Cardiac fibroblast (primary cell): ENCODE data around the gene MOV10L1.

ENCODE experiments used
- DNase-seq, 2 donors: peaks; one replicate each; pipeline versions ENCODE4 v3.0.0 to v3.0.0-alpha.2; 2010; ENCODE audit warnings: low read depth in 2 of 2
- H3K4me3 ChIP-seq, 2 donors: replicated peaks in 1 of 2; 1 replicate in 1 of 2; 2 replicates in 1 of 2; pipeline ENCODE4 v1.5.1; 2011; ENCODE audit warnings: low read depth in 2 of 2, low read length in 2 of 2, mild to moderate bottlenecking in 2 of 2, moderate library complexity in 1 of 2
- CTCF ChIP-seq: IDR thresholded peaks from one replicate; pipeline ENCODE4 v1.5.1; 2011; ENCODE audit warnings: low read depth, mild to moderate bottlenecking, low read length, inconsistent platforms

MOV10L1 gene

GRCh38 chr22:50141462-50141861 is 51.7 kb downstream of the MOV10L1 start:
- no peak for TF ChIP-seq CTCF
- H3K4me3 ChIP-seq, result no peak overlapping the region
- no peak for DNase-seq

- H3K4me3 ChIP-seq, result no peak overlapping the region
- no peak for TF ChIP-seq CTCF
- no peak for DNase-seq
Observed at GRCh38 chr22:50141891-50142363, 52.1 kb downstream of the MOV10L1 start.

GRCh38 chr22:50143096-50143495 is 53.3 kb downstream of the MOV10L1 start:
- no peak for DNase-seq
- no peak for TF ChIP-seq CTCF
- H3K4me3 ChIP-seq, result no peak overlapping the region

GRCh38 chr22:50144005-50144614 is 54.3 kb downstream of the MOV10L1 start:
- H3K4me3 ChIP-seq, result no peak overlapping the region
- no peak for DNase-seq
- TF ChIP-seq CTCF, result no peak

- no peak for DNase-seq
Observed at GRCh38 chr22:50145721-50146438, 56.1 kb downstream of the MOV10L1 start.

More at GRCh38 chr22:50145721-50146438, 56.1 kb downstream of the MOV10L1 start:
- TF ChIP-seq CTCF, result no peak
- no peak overlapping the region for H3K4me3 ChIP-seq
